IMR-90 (cell line): ENCODE data around the gene TBCD. TPM values are rescaled to one million over a fixed set of nuclear protein-coding genes. Genes with fewer than 3 reads are reported as not detected.

Experiments
- ATAC-seq: fragments of 200-7000 bp; cut with Tn5 transposase; 2 replicates; pipeline ENCODE4 v1.9.1; 2020; ENCODE audit warnings: low read depth, mild to moderate bottlenecking, moderate library complexity
- BruUV-seq: library from RNA; stranded (reverse); fragments of 400-500 nt; replicated peaks from 2 replicates; lab custom pipeline; 2021; lab: Mats Ljungman, UMichigan
- CTCF ChIA-PET: fragments of 300-600 bp; formaldehyde crosslinking; extraction: SDS; loops from one replicate; lab custom pipeline; 2021; ENCODE audit warnings: antibody characterized with exemption; lab: Yijun Ruan, JAX
- POLR2A ChIA-PET: fragments of 300-600 bp; sonication (Branson Sonifier 250); formaldehyde crosslinking; loops from one replicate; lab custom pipeline; 2022; ENCODE audit warnings: antibody characterized with exemption; ENCODE audit not compliant: unreplicated experiment; lab: Charles Lee
- DNase-seq: peaks from one replicate; pipeline ENCODE4 v3.0.0; 2013
- H2AFZ ChIP-seq: replicated peaks from 2 replicates; pipeline ENCODE3; 2013; ENCODE audit warnings: low read length, mild to moderate bottlenecking; ENCODE audit not compliant: poor library complexity
- H2AK5ac ChIP-seq: 2 replicates; pipeline ENCODE4 v1.6.1; 2013; ENCODE audit warnings: low read depth, low read length, inconsistent platforms
- H2AK9ac ChIP-seq: replicated peaks from 2 replicates; pipeline ENCODE3; 2013; ENCODE audit warnings: mild to moderate bottlenecking, low read depth, low read length, moderate library complexity; ENCODE audit not compliant: poor library complexity
- H2BK120ac ChIP-seq: 2 replicates; pipeline ENCODE4 v1.6.1; 2013; ENCODE audit warnings: low read depth, low read length, inconsistent platforms
- H2BK15ac ChIP-seq: 3 replicates; pipeline ENCODE4 v1.6.1; 2013; ENCODE audit warnings: low read depth, low read length, inconsistent platforms
- H2BK20ac ChIP-seq: 2 replicates; pipeline ENCODE4 v1.6.1; 2013; ENCODE audit warnings: low read depth, mild to moderate bottlenecking, inconsistent platforms, low read length, moderate library complexity
- H2BK5ac ChIP-seq: 2 replicates; pipeline ENCODE4 v1.6.1; 2013; ENCODE audit warnings: mild to moderate bottlenecking, low read depth, low read length, inconsistent platforms; ENCODE audit not compliant: poor library complexity, severe bottlenecking
- H3K14ac ChIP-seq: replicated peaks from 2 replicates; pipeline ENCODE4 v1.6.1; 2013; ENCODE audit warnings: low read depth, low read length, inconsistent platforms
- H3K18ac ChIP-seq: 2 replicates; pipeline ENCODE4 v1.6.1; 2013; ENCODE audit warnings: low read depth, low read length, control low read depth
- H3K23ac ChIP-seq: 2 replicates; pipeline ENCODE4 v1.6.1; 2013; ENCODE audit warnings: low read depth, low read length, inconsistent platforms
- H3K27ac ChIP-seq: 2 replicates; pipeline ENCODE4 v1.5.1; 2013; ENCODE audit warnings: mild to moderate bottlenecking, control low read depth, low read length; ENCODE audit not compliant: insufficient read depth
- H3K27me3 ChIP-seq: 2 replicates; pipeline ENCODE4 v1.6.1; 2013; ENCODE audit warnings: low read length; ENCODE audit not compliant: control insufficient read depth, insufficient read depth
- H3K36me3 ChIP-seq: 2 replicates; pipeline ENCODE4 v1.6.1; 2013; ENCODE audit warnings: low read length, mixed read lengths; ENCODE audit not compliant: control insufficient read depth, insufficient read depth
- H3K4ac ChIP-seq: 2 replicates; pipeline ENCODE4 v1.6.1; 2013; ENCODE audit warnings: low read depth, low read length, inconsistent platforms
- H3K4me1 ChIP-seq: 2 replicates; pipeline ENCODE4 v1.6.1; 2013; ENCODE audit warnings: low read length, mixed read lengths; ENCODE audit not compliant: control insufficient read depth, insufficient read depth
- H3K4me2 ChIP-seq: 2 replicates; pipeline ENCODE4 v1.6.1; 2013; ENCODE audit warnings: low read depth, mild to moderate bottlenecking, control low read depth, low read length, moderate library complexity
- H3K4me3 ChIP-seq: 2 replicates; pipeline ENCODE4 v1.5.1; 2013; ENCODE audit warnings: low read depth, mild to moderate bottlenecking, control low read depth, low read length, moderate library complexity; ENCODE audit not compliant: insufficient read depth
- H3K56ac ChIP-seq: 2 replicates; pipeline ENCODE4 v1.6.1; 2013; ENCODE audit warnings: low read length, inconsistent platforms; ENCODE audit not compliant: insufficient read depth; ENCODE audit errors: extremely low read depth
- H3K79me1 ChIP-seq, 2 experiments: 2 replicates each; pipeline ENCODE4 v1.6.1; 2013; ENCODE audit warnings: low read length in 2 of 2, inconsistent platforms in 1 of 2, low read depth in 1 of 2
- H3K9ac ChIP-seq: 2 replicates; pipeline ENCODE4 v1.6.1; 2013; ENCODE audit warnings: low read depth, low read length, control low read depth
- H3K9me1 ChIP-seq: 2 replicates; pipeline ENCODE4 v1.6.1; 2013; ENCODE audit warnings: low read length, inconsistent platforms; ENCODE audit not compliant: insufficient read depth
- H3K9me3 ChIP-seq: 2 replicates; pipeline ENCODE4 v1.6.1; 2013; ENCODE audit warnings: low read length; ENCODE audit not compliant: control insufficient read depth, insufficient read depth
- H4K20me1 ChIP-seq: 2 replicates; pipeline ENCODE4 v1.6.1; 2013; ENCODE audit warnings: low read length, inconsistent platforms; ENCODE audit not compliant: insufficient read depth
- H4K5ac ChIP-seq: 2 replicates; pipeline ENCODE4 v1.6.1; 2013; ENCODE audit warnings: mild to moderate bottlenecking, low read depth, low read length, control low read depth
- H4K8ac ChIP-seq, 2 experiments: 2 replicates each; pipeline ENCODE4 v1.6.1; 2013; ENCODE audit warnings: low read depth in 2 of 2, low read length in 2 of 2, control low read depth in 1 of 2, inconsistent platforms in 1 of 2
- H4K91ac ChIP-seq: 2 replicates; pipeline ENCODE4 v1.6.1; 2013; ENCODE audit warnings: low read depth, low read length, inconsistent platforms; ENCODE audit not compliant: insufficient read depth
- CHD1 ChIP-seq: IDR thresholded peaks from 2 replicates; pipeline ENCODE4 v1.6.1; 2012; ENCODE audit warnings: low read depth, low read length, improper control_type of control experiment
- CTCF ChIP-seq: conservative IDR thresholded peaks from 2 replicates; pipeline ENCODE4 v1.5.1; 2012; ENCODE audit warnings: mild to moderate bottlenecking, low read depth, low read length, improper control_type of control experiment
- ELK1 ChIP-seq: fragments of 150-350 bp; IDR thresholded peaks from 2 replicates; pipeline ENCODE4 v1.6.1; 2016; ENCODE audit warnings: low read depth, mild to moderate bottlenecking, low read length, moderate library complexity, borderline replicate concordance
- FOS ChIP-seq: fragments of 150-350 bp; IDR thresholded peaks from 2 replicates; pipeline ENCODE4 v1.6.1; 2016; ENCODE audit warnings: low read depth, low read length
- MAFK ChIP-seq: IDR thresholded peaks from 2 replicates; pipeline ENCODE4 v1.6.1; 2012; ENCODE audit warnings: low read depth, low read length, improper control_type of control experiment
- POLR2A ChIP-seq: IDR thresholded peaks from 2 replicates; pipeline ENCODE4 v1.6.1; 2012; ENCODE audit warnings: mild to moderate bottlenecking, low read depth, low read length
- RFX5 ChIP-seq: IDR thresholded peaks from 2 replicates; pipeline ENCODE4 v1.8.0; 2012; ENCODE audit warnings: low read depth, mild to moderate bottlenecking, low read length, moderate library complexity
- SMC3 ChIP-seq: fragments of 150-350 bp; IDR thresholded peaks from 2 replicates; pipeline ENCODE4 v1.6.1; 2016; ENCODE audit warnings: low read depth, mild to moderate bottlenecking, antibody characterized with exemption, low read length, moderate library complexity
- WGBS, 2 experiments: methylation state at CpG; one replicate each; pipeline versions ENCODE4 v1.1.5 to v1.1.7; 2013; ENCODE audit warnings: missing lambda C conversion rate in 2 of 2; ENCODE audit not compliant: insufficient read length in 1 of 2; ENCODE audit errors: extremely low coverage in 2 of 2; 5-methylcytosine and 5-hydroxymethylcytosine counted together
- dilution Hi-C: fragments of 300-500 bp; cut with HindIII; formaldehyde crosslinking; loops from one replicate; pipeline ENCODE4 v1.14.3; 2018; ENCODE audit warnings: low sequenced_read_pairs; ENCODE audit not compliant: unreplicated experiment
- in situ Hi-C: fragments of 300-500 bp; cut with MboI; formaldehyde crosslinking; loops from 3 replicates; pipeline ENCODE4 v1.14.3; 2019; ENCODE audit warnings: low sequenced_read_pairs, inconsistent platforms, mixed read lengths
- intact Hi-C: fragments of 100-400 bp; cut with micrococcal nuclease; formaldehyde crosslinking; loops from 2 replicates; pipeline ENCODE4 v1.10.0; 2022
- polyA plus RNA-seq, 3 experiments: library from polyadenylated mRNA; depleted of rRNA; stranded (reverse); fragments of >200 nt; gene quantifications; 2 replicates each; pipeline ENCODE4 v1.2.3, GENCODE V29; 2012; ENCODE audit warnings: low replicate concordance in 1 of 3
- total RNA-seq: library from RNA; depleted of rRNA; stranded (reverse); fragments of >200 nt; gene quantifications from 2 replicates; pipeline ENCODE4 v1.2.3, GENCODE V29; 2012

Gene TBCD
- total and polyA plus RNA-seq, 2 of the 4 experiments (the other 2 are of a cell fraction): 21.9 to 54.5 TPM

- no peak overlapping the region for H2BK20ac ChIP-seq
- no peak overlapping the region for H2AK9ac ChIP-seq
- H3K27ac ChIP-seq: no peak overlapping the region
- H3K79me1 ChIP-seq: no peaks in the 10 kb centered on the region; a peak in 1 of 4 replicates
- no peak overlapping the region for H3K23ac ChIP-seq
- ChIA-PET POLR2A (no interaction called here), CTCF (no interaction called here)
- no peak for DNase-seq
- no peaks in the 10 kb centered on the region for H3K9me1 ChIP-seq
- H4K91ac ChIP-seq: no peak overlapping the region
- no peak overlapping the region for H2BK15ac ChIP-seq
- no peaks in the 10 kb centered on the region for H4K20me1 ChIP-seq
- ATAC-seq: no peak
- H3K56ac ChIP-seq: no peak overlapping the region
- in situ Hi-C loops (no loop called here), dilution Hi-C loops (no loop called here), intact Hi-C loops (no loop called here)
- no TSS peak for BruUV-seq
- H2AFZ ChIP-seq: peak overlapping the region; percentile 37
- H3K9ac ChIP-seq: no peak overlapping the region
- WGBS, 2 experiments: 50% methylated on average over 6 of the region's 29 CpGs; no CpG with 5 or more reads in 1 of the 2 experiments
- no peaks in the 10 kb centered on the region for H3K36me3 ChIP-seq
- H3K9me3 ChIP-seq: no peaks in the 10 kb centered on the region
- H3K4me2 ChIP-seq: no peak overlapping the region
- no peak overlapping the region for H4K8ac ChIP-seq
- no peak overlapping the region for H3K4me3 ChIP-seq
- no peak overlapping the region for H2AK5ac ChIP-seq
- H3K18ac ChIP-seq: no peak overlapping the region
- H3K27me3 ChIP-seq: peaks cover 11% of the 10 kb centered on the region; the same call in 1 of the 2 replicates
- H2BK120ac ChIP-seq: no peak overlapping the region
- no peak for TF ChIP-seq CHD1
- TF ChIP-seq SMC3: no peak
- no peak for TF ChIP-seq POLR2A
- TF ChIP-seq ELK1: no peak
- no peak for TF ChIP-seq FOS
- no peak for TF ChIP-seq CTCF
- no peak for TF ChIP-seq MAFK
- no peak for TF ChIP-seq RFX5
- H4K5ac ChIP-seq: no peak overlapping the region
- H2BK5ac ChIP-seq: no peak overlapping the region
- no peaks in the 10 kb centered on the region for H3K4me1 ChIP-seq
- no peak overlapping the region for H3K4ac ChIP-seq
- no peak overlapping the region for H3K14ac ChIP-seq
These were observed 41.2 kb upstream of the TBCD start for GRCh38 chr17:82710499-82711232.
